Spleen (tissue), 7 donors: ENCODE results near the gene PSD2.

Experiments used
- CTCF ChIP-seq, 11 experiments: fragments of 200-600 bp in 7 of 11; fragments of 450-650 bp in 4 of 11; sonication (generic) in 4 of 11; IDR thresholded peaks in 8 of 11; conservative IDR thresholded peaks in 3 of 11; 1 replicate in 7 of 11; 2 replicates in 4 of 11; pipeline versions ENCODE4 v1.4.0 to v1.8.0; 2016 to 2021; ENCODE audit warnings: antibody characterized with exemption in 11 of 11, inconsistent platforms in 4 of 11, mild to moderate bottlenecking in 1 of 11
- POLR2A ChIP-seq, 3 donors: fragments of 450-650 bp; IDR thresholded peaks; one replicate each; pipeline ENCODE4 v1.5.1; 2017; ENCODE audit warnings: antibody characterized with exemption in 3 of 3, mild to moderate bottlenecking in 1 of 3
- donor health status: DM: no; HTN: no; CAD: no; lungs with moderate emphysema.
- donor health status: DM: no; HTN: no; CAD: no.
- donor health status: DM: no; HTN: no; CAD: no.

DNA sequence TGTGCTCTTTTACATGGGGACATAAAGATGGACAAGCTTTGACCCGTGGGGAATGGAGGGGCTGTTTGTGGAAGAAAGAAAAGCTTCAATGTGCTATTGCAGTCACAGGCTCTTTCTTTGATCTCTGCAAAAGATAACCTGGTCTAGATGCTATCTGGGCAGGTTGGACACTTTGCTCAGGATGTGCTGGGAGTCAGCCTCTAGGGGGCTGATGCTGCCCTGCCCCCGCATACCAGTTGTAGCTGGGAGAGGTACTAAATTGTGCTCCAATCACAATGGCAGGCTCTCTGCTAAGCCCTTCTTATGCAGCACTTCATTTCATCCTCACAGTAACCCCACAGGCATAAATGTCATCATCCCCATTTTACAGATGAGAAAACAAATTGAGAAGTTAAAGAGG is 67.2 kb downstream of the PSD2 start:
- TF ChIP-seq POLR2A (IDR thresholded peaks at IDR 0.05): no peak
- TF ChIP-seq CTCF (IDR thresholded peaks at IDR 0.05 in 8 of 11, conservative IDR thresholded peaks at IDR 0.05 in 3 of 11): no peak
